22Rv1 (cell line): ENCODE measurements around the gene IGF1R.

Experiments
- H3K27ac ChIP-seq: fragments of 450-650 bp; 2 replicates; pipeline ENCODE4 v1.5.1; 2017
- CTCF ChIP-seq: fragments of 450-650 bp; IDR thresholded peaks from 2 replicates; pipeline ENCODE4 v1.5.1; 2017; ENCODE audit warnings: mild to moderate bottlenecking
- ZFX ChIP-seq: fragments of 450-650 bp; IDR thresholded peaks from 2 replicates; pipeline ENCODE4 v1.6.1; 2017; ENCODE audit warnings: antibody characterized with exemption, borderline replicate concordance

Gene IGF1R

DNA sequence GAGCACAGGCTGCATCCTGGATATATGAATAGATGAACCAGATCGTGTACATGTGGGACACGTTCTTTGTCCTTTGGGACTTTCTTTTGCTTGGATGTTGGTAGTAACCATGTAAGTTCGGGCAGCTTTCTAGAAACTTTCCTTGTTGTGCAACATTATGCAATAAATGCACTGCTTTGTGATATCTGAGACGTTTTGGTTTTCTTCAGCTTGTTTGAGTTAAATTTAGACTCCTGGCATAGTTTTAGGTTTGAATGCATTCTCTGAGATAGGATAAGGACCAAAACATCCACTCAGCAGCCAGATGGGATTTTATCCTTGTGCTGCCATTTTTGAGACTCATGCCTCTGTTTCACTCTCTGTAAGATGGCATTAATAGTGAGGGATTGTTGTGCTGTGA lies 158.9 kb downstream of the IGF1R start:
- H3K27ac ChIP-seq = no peak overlapping the region
- TF ChIP-seq ZFX (no peak), CTCF (no peak)

DNA sequence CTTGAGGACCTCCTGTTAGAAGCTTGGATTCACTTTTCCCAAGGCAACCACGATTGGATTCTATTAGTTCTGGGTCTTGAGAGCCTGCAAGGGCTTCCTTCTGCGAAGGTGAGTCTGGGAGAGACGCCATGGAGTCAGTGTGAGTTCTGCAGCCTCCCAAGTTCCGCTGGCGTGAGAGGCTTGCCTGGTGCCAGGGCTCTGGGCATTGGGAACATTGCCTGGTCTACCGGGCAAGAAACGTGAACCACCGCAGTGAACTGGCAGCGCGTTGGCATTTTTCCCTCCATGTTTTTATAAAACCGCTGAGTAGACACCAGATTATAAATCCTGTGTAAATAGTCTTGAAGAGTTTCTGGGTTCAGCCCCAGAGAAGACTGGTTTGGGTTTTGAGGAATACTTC lies 160.9 kb downstream of the IGF1R start:
- H3K27ac ChIP-seq = no peak overlapping the region
- TF ChIP-seq ZFX = no peak

- no peak overlapping the region for H3K27ac ChIP-seq
- TF ChIP-seq CTCF (no peak), ZFX (no peak)
Measured at GRCh38 chr15:98812716-98813446, 164.5 kb downstream of the IGF1R start.

GRCh38 chr15:98813951-98814350 lies 165.6 kb downstream of the IGF1R start:
- no peak overlapping the region for H3K27ac ChIP-seq
- TF ChIP-seq CTCF (no peak), ZFX (no peak)

- TF ChIP-seq CTCF (no peak), ZFX (no peak)
- H3K27ac ChIP-seq = no peak overlapping the region
Measured at GRCh38 chr15:98815207-98815606, 166.9 kb downstream of the IGF1R start.

- no peak overlapping the region for H3K27ac ChIP-seq
- TF ChIP-seq ZFX (no peak), CTCF (no peak)
Measured at GRCh38 chr15:98817745-98818144, 169.4 kb downstream of the IGF1R start.

GRCh38 chr15:98823012-98823458 lies 174.7 kb downstream of the IGF1R start:
- TF ChIP-seq CTCF = no peak
- no peak for TF ChIP-seq ZFX
- no peak overlapping the region for H3K27ac ChIP-seq

DNA sequence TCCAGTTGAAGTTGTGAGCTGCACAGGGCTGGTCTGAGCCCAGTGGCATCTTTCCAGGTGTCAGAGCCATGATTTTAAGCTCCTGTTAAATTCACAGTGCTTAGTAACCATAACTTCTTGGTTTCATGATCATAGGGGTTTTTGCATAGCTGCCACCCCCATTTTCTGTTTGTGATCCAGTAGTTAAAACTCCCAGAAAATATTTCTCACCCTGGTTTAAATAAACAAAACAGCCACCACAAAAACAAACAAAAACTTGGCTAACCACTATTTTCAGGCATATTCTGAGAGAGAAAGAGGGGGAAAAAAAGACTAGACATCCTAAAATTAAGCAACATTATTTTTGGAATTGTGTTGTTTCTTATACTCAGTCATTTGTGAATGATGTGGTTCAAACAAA lies 175.3 kb downstream of the IGF1R start:
- TF ChIP-seq ZFX (no peak), CTCF (no peak)
- no peak overlapping the region for H3K27ac ChIP-seq
